Measurements from ENCODE around the gene FLOT1. TPM values are rescaled to one million over a fixed set of nuclear protein-coding genes. Genes with fewer than 3 reads are reported as not detected.

FLOT1 gene
- total and polyA plus RNA-seq, 9 of the 15 experiments (the other 6 are each of a cell fraction or from before 2014, with no cell fraction given): 11.7 to 149 (median 118) TPM

GRCh38 chr6:30781743-30782424, 39.4 kb upstream of the FLOT1 start (continued):
- TF ChIP-seq E4F1 (CRISPR knock-in tag; IDR thresholded peaks at IDR 0.05; ENCODE audit: borderline replicate concordance) (no peak), ZNF444 (CRISPR knock-in tag; IDR thresholded peaks at IDR 0.05) (peak; percentile 35; the same call in 1 of the 2 replicates), ZNF318 (IDR thresholded peaks at IDR 0.05; ENCODE audit: borderline replicate concordance in 1 of 2, low read depth in 1 of 2) (peak in 1 of 2 experiments; percentile 93; a peak in 3 of 4 replicates), ZBTB9 (CRISPR knock-in tag; IDR thresholded peaks at IDR 0.05) (peak; percentile 87), ZNF668 (CRISPR knock-in tag; IDR thresholded peaks at IDR 0.05) (peak; percentile 85; the same call in 1 of the 2 replicates), MCM2 (IDR thresholded peaks at IDR 0.05; ENCODE audit: low read depth) (no peak), RBFOX2 (IDR thresholded peaks at IDR 0.05; ENCODE audit: low read depth, low read length) (peak; percentile 45; the same call in 1 of the 2 replicates), U2AF1 (optimal IDR thresholded peaks at IDR 0.05; ENCODE audit: low read depth, low read length) (no peak), ARID2 (IDR thresholded peaks at IDR 0.05) (no peak), SPI1 (IDR thresholded peaks at IDR 0.05; ENCODE audit: borderline replicate concordance, low read depth, low read length) (peak; percentile 89), SRSF7 (optimal IDR thresholded peaks at IDR 0.05; ENCODE audit: low read depth, low read length) (no peak), PREB (CRISPR knock-in tag; IDR thresholded peaks at IDR 0.05) (no peak), NCOA6 (IDR thresholded peaks at IDR 0.05) (no peak), ZC3H4 (CRISPR knock-in tag; IDR thresholded peaks at IDR 0.05; ENCODE audit: borderline replicate concordance) (no peak)
